NB4 (cell line): ENCODE data around the gene CADM2.

Source experiments
- DNase-seq: peaks from one replicate; pipeline ENCODE4 v3.0.0; 2010; ENCODE audit warnings: low read depth
- H3K4me3 ChIP-seq: one replicate; pipeline ENCODE4 v1.5.1; 2011; ENCODE audit warnings: mild to moderate bottlenecking, low read depth, low read length, moderate library complexity
- CTCF ChIP-seq: IDR thresholded peaks from one replicate; pipeline ENCODE4 v1.5.1; 2012; ENCODE audit warnings: low read depth, low read length
- MYC ChIP-seq: IDR thresholded peaks from 2 replicates; pipeline ENCODE4 v1.6.1; 2011; ENCODE audit warnings: low read depth, low read length
- POLR2A ChIP-seq: IDR thresholded peaks from 2 replicates; pipeline ENCODE4 v1.6.1; 2011; ENCODE audit warnings: mild to moderate bottlenecking; ENCODE audit not compliant: insufficient read length; ENCODE audit errors: extremely low read depth
- TF ChIP-seq, protein P1 (sequence below): IDR thresholded peaks from 2 replicates; pipeline ENCODE4 v1.6.1; 2011; ENCODE audit warnings: low read depth, low read length

The CADM2 gene

GRCh38 chr3:85851071-85851470 is 892.3 kb downstream of the CADM2 start:
- TF ChIP-seq, protein P1, sequence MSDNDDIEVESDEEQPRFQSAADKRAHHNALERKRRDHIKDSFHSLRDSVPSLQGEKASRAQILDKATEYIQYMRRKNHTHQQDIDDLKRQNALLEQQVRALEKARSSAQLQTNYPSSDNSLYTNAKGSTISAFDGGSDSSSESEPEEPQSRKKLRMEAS = no peak
- no peak for TF ChIP-seq MYC
- no peak for TF ChIP-seq CTCF
- TF ChIP-seq POLR2A = no peak
- no peak overlapping the region for H3K4me3 ChIP-seq
- no peak for DNase-seq

GRCh38 chr3:85853805-85854204 is 895.0 kb downstream of the CADM2 start:
- H3K4me3 ChIP-seq = no peak overlapping the region
- TF ChIP-seq MYC = no peak
- TF ChIP-seq CTCF = no peak
- TF ChIP-seq, protein P1 = no peak
- no peak for TF ChIP-seq POLR2A
- no peak for DNase-seq

DNA sequence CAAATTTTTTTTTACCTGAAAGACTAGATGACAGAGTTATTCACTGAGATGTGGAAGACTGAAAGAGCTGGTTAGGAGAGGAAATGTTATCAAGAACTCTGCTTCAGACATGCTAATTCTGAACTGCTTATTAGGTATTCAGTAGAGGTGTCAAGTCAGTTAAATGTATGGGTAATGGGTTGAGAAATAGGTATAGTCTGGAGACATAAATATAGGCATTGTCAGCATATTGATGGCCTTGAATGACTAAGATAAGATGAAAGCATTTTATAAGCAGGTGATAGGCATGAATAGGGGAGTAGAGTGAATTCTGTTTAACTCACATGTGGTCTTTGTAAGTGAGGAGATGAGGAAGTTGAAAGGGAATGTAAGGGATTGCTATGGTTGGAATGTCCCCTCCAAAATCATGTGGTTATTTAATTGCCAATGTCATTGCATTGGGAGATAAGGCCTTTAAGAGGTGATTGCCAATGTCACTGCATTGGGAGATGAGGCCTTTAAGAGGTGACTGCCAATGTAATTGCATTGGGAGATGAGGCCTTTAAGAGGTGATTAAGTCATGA is 904.2 kb downstream of the CADM2 start:
- no peak for DNase-seq
- no peak overlapping the region for H3K4me3 ChIP-seq

GRCh38 chr3:85864896-85865295 is 906.1 kb downstream of the CADM2 start:
- DNase-seq = no peak
- no peak for TF ChIP-seq POLR2A
- H3K4me3 ChIP-seq = no peak overlapping the region

More for the DNA sequence above, 904.2 kb downstream of the CADM2 start:
- no peak for TF ChIP-seq POLR2A
- TF ChIP-seq CTCF = no peak
- TF ChIP-seq, protein P1 = no peak
- TF ChIP-seq MYC = no peak

- no peak for TF ChIP-seq MYC
- no peak for TF ChIP-seq CTCF
- TF ChIP-seq POLR2A = no peak
- TF ChIP-seq, protein P1 = no peak
- H3K4me3 ChIP-seq = no peak overlapping the region
- no peak for DNase-seq
Observed at GRCh38 chr3:85867072-85867471, 908.3 kb downstream of the CADM2 start.

DNA sequence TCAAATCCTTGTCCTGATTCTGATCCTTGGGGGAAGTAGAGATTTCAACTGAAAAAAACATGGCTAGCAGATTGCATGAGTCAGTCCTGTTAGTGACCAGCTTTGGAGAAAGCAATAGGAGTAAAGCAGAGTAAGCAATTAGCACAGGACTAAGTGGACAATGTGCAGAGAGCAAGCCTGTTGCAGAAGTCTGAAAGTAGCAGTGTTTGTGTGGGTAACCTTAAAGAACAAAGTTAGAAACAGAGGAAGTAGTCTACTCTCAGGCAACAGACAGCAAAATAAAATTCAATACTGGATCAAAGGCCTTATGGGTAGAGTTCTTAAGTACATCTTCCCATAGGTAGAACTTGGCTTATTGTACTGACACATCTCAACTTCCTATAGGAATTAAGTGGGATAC is 916.8 kb downstream of the CADM2 start:
- DNase-seq = no peak
- TF ChIP-seq, protein P1 = no peak
- no peak for TF ChIP-seq MYC
- no peak for TF ChIP-seq CTCF
- TF ChIP-seq POLR2A = no peak
- H3K4me3 ChIP-seq = no peak overlapping the region
